ENCODE measurements around the gene NASP. TPM values are rescaled to one million over a fixed set of nuclear protein-coding genes. Genes with fewer than 3 reads are reported as not detected.

Gene NASP
- total and polyA plus RNA-seq, 2 of the 4 experiments (the other 2 are of a cell fraction): 56.6 to 124 TPM

DNA sequence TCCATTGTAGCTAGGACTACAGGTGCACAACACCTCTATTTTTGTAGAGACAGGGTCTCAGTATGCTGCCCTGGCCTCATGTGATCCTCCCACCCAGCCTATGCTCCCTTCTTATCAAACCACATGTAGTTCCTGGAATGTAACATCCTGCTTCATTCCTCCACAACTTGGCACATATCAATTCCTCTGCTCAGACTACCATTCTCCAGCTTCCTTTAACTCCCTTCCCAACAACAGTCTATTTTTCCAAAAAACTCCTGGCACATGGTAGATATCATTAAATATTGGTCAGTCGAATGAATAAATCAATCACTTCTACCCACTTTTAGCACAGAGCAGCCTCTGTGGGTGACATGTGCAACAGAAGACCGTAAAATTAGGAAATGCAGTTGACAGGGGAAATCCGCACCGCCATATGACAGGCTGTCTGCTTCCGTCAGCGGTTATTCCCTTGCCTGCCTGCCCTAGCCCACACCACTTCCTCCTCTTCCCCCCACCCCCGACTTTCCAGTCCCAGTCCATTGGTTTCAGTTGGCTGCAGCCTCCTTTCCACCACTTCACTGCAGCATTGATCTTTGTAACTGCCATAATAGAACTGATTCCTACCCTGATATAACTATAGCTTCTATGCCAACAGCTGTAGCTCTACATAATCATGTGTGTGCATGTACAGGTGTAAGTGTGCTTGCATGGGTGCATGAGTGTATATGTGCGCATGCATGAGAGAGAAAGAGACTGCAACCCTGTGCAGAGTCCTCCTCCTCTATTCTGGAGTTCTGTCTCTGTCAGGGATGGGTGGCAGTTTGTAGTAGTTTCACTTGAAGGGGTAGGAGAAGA is 40.0 kb upstream of the NASP start (continued):
- no peak for TF ChIP-seq SMC3 (IDR thresholded peaks at IDR 0.05; ENCODE audit: low read depth, low read length)

DNA sequence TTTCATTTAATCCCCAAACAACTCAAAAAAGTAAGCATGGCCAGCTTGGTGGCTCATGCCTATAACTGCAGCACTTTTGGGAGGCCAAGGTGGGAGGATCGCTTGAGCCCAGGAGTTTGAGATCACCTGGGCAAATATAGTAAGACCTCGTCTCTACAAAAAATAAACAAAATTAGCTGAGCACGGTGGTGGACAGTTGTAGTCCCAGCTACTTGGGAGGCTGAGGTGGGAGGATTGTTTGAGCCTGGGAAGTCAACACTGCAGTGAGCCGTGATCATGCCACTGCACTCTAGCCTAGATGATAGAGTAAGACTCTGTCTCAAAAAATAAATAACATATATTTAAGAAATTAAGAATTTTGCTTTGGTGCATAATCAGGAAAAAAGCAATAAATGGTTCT is 39.3 kb upstream of the NASP start:
- Histone ChIP-seq H3K4me2 (ENCODE audit: low read depth, low read length) (no peak overlapping the region), H3K4me3 (ENCODE audit: insufficient read depth, low read depth, low read length) (no peak overlapping the region), H2BK5ac (ENCODE audit: low read depth, low read length, poor library complexity, severe bottlenecking) (no peak overlapping the region), H3K36me3 (ENCODE audit: control insufficient read depth, insufficient read depth, low read length) (no peaks in the 10 kb centered on the region), H2AFZ (replicated peaks; ENCODE audit: low read length, poor library complexity) (no peak overlapping the region), H2BK20ac (ENCODE audit: low read depth, low read length) (no peak overlapping the region), H2AK5ac (ENCODE audit: low read depth, low read length) (no peak overlapping the region), H3K23ac (ENCODE audit: low read depth, low read length) (no peak overlapping the region), H3K56ac (ENCODE audit: extremely low read depth, insufficient read depth, low read length) (no peak overlapping the region), H3K9me3 (ENCODE audit: control insufficient read depth, insufficient read depth, low read length) (no peaks in the 10 kb centered on the region), H3K9me1 (ENCODE audit: insufficient read depth, low read length) (no peaks in the 10 kb centered on the region), H2BK120ac (ENCODE audit: low read depth, low read length) (no peak overlapping the region), H4K8ac (ENCODE audit: low read depth in 2 of 2, low read length in 2 of 2) (no peak overlapping the region), H2AK9ac (replicated peaks; ENCODE audit: low read depth, low read length, poor library complexity) (no peak overlapping the region), H3K79me1 (ENCODE audit: low read depth in 1 of 2, low read length in 2 of 2) (no peaks in the 10 kb centered on the region), H3K27ac (ENCODE audit: insufficient read depth, low read length) (no peak overlapping the region), H3K14ac (replicated peaks; ENCODE audit: low read depth, low read length) (no peak overlapping the region), H3K9ac (ENCODE audit: low read depth, low read length) (no peak overlapping the region), H3K4ac (ENCODE audit: low read depth, low read length) (no peak overlapping the region), H2BK15ac (ENCODE audit: low read depth, low read length) (no peak overlapping the region), H3K4me1 (ENCODE audit: control insufficient read depth, insufficient read depth, low read length) (no peaks in the 10 kb centered on the region), H3K18ac (ENCODE audit: low read depth, low read length) (no peak overlapping the region), H4K5ac (ENCODE audit: low read depth, low read length) (no peak overlapping the region), H4K20me1 (ENCODE audit: insufficient read depth, low read length) (no peaks in the 10 kb centered on the region), H3K27me3 (ENCODE audit: control insufficient read depth, insufficient read depth, low read length) (peaks cover 2% of the 10 kb centered on the region; the same call in 1 of the 2 replicates), H4K91ac (ENCODE audit: insufficient read depth, low read depth, low read length) (no peak overlapping the region)
- no peak for ATAC-seq (ENCODE audit: low read depth)
- intact Hi-C loops (cut with micrococcal nuclease): no loop called here
- WGBS, 2 experiments (ENCODE audit: extremely low coverage in 2 of 2, insufficient read length in 1 of 2): no CpG with 5 or more reads among the region's 4 CpGs
- BruUV-seq (replicated peaks): no TSS peak
- POLR2A ChIA-PET (ENCODE audit: unreplicated experiment): interaction anchor here (1.0 kb wide), 1 partner anchor 23 kb away, joined by 5 read pairs; the partner anchor contains the start of gene PRDX1
- in situ Hi-C loops (cut with MboI; ENCODE audit: low sequenced_read_pairs): no loop called here
- dilution Hi-C loops (cut with HindIII; ENCODE audit: low sequenced_read_pairs, unreplicated experiment): no loop called here
- DNase-seq: no peak
- CTCF ChIA-PET: no interaction called here
- TF ChIP-seq CHD1 (IDR thresholded peaks at IDR 0.05; ENCODE audit: low read depth, low read length): no peak
- no peak for TF ChIP-seq FOS (IDR thresholded peaks at IDR 0.05; ENCODE audit: low read depth, low read length)
- no peak for TF ChIP-seq CTCF (conservative IDR thresholded peaks at IDR 0.05; ENCODE audit: low read depth, low read length)
- no peak for TF ChIP-seq BHLHE40 (IDR thresholded peaks at IDR 0.05; ENCODE audit: low read depth, low read length)
- no peak for TF ChIP-seq MAZ (IDR thresholded peaks at IDR 0.05; ENCODE audit: borderline replicate concordance, low read depth, low read length)
- no peak for TF ChIP-seq RAD21 (IDR thresholded peaks at IDR 0.05; ENCODE audit: low read length)
- TF ChIP-seq CEBPB (IDR thresholded peaks at IDR 0.05; ENCODE audit: low read depth, low read length): no peak
- no peak for TF ChIP-seq NFE2L2 (IDR thresholded peaks at IDR 0.05; ENCODE audit: low read depth, low read length)
- TF ChIP-seq POLR2A (IDR thresholded peaks at IDR 0.05; ENCODE audit: low read depth, low read length): no peak
- no peak for TF ChIP-seq RCOR1 (IDR thresholded peaks at IDR 0.05; ENCODE audit: insufficient replicate concordance, low read length)
- TF ChIP-seq, protein P1, sequence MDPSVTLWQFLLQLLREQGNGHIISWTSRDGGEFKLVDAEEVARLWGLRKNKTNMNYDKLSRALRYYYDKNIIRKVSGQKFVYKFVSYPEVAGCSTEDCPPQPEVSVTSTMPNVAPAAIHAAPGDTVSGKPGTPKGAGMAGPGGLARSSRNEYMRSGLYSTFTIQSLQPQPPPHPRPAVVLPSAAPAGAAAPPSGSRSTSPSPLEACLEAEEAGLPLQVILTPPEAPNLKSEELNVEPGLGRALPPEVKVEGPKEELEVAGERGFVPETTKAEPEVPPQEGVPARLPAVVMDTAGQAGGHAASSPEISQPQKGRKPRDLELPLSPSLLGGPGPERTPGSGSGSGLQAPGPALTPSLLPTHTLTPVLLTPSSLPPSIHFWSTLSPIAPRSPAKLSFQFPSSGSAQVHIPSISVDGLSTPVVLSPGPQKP (IDR thresholded peaks at IDR 0.05; ENCODE audit: borderline replicate concordance, low read depth, low read length): no peak
- TF ChIP-seq USF2 (IDR thresholded peaks at IDR 0.05; ENCODE audit: low read depth, low read length): no peak
